T follicular helper cell (primary cell): ENCODE data around the gene UNC13A.
"Not testable (repeated sequence)": the region's sequence is repeated elsewhere in the genome, so short reads cannot be mapped to it uniquely, and the experiment has no call there.

Source experiments
- DNase-seq: peaks from one replicate; pipeline ENCODE4 v3.0.0-alpha.2; 2020; ENCODE audit warnings: low read depth

Gene UNC13A

DNA sequence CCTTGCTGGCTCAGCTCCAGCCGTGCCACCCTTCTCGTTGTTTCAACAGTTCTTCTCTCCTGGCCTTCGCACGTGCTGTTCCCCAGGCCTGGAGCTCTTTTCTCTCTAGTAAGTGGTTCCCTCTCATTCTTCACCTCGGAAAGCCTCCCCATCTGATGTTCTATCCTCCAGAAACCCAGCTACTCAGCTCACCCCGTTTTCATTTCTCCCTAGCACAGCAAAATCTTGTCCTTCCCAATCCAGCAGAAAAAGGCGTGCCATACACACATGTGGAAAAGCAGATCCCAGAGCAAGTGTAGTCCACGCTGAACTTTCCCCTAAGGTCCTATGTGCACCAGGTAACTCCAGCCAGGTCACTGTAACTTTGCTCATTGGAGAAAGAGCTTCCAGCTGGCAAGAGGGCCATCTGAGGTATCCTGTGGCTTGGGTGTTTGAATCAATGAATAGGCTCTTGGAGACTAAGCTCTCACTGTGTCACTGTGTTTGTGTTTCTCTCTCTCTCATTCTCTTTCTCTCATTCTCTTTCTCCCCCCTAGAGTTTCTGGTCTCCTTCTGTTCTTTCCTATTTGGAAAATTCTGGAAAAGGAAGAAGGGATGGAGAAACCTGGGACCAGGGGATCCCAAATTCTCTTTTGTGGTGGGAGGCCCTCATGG is 83.7 kb downstream of the UNC13A start:
- no peak for DNase-seq

DNA sequence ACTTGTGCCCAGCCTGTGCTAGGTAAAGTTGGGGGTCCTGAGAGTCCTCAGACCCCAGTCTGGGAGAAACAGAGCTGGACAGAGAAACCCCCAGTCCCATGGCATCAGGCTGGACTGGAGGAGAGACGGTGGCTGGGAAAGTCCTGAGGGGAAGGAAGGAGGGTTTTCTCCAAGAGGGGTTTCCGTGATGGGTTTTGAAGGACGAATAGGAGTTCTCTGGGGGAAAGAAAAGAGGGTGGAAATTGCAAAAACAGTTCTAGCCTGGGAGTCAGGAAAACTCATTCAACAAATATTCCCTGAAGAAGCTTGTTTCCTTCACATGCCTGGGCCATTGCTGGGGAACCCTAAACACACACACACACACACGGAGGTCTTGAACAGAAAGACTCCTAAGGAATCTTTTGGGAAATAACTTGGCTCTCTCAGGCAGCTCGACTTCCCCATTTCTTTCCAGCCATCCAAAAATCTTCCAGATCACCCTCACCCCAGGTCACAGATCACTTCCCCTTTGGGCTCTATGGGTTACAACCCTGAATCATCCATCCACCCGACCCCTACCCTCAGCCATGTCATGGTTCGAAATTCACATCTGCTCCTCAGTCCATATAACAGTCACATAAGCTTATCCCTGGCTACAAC is 85.2 kb downstream of the UNC13A start:
- no peak for DNase-seq

DNA sequence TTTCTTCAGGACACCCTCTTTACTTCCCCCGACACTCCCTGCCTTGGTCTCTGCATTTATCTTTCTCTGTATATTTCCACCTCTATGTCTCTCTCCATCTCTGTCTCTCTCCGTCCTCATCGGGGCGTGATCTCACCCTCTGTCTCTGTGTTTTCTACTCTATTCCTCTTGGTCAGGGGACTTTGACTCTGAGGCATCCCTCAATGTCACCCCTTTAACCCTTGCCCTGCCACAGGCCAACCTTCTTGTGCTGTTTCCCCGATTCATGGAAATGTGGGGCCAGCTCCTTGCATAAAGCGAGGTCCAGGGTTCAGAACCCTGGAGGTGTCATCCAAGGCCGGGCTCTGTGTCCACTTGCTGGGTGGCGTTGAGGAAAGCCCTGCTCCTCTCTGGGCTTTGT is 85.9 kb downstream of the UNC13A start:
- DNase-seq: no peak

DNA sequence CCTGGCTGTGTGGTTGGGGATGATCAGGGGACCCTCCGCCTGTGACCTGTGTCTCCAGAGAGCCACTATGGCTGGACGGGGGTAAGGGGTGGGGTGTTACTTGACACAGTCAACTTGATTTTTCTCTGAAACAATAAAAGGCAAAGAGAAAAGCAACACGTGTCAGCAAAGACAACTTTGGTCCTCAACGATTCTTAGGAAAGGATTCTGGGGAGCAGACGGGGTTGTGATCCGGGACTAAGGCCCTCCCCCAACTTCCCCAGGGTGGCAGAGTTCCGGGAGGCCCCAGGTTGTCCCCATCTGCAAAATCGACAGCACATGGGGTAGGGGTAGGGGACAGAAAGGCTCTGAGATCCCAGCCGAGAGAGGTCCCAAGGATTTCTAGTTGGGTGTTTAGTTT is 86.5 kb downstream of the UNC13A start:
- DNase-seq: no peak

DNA sequence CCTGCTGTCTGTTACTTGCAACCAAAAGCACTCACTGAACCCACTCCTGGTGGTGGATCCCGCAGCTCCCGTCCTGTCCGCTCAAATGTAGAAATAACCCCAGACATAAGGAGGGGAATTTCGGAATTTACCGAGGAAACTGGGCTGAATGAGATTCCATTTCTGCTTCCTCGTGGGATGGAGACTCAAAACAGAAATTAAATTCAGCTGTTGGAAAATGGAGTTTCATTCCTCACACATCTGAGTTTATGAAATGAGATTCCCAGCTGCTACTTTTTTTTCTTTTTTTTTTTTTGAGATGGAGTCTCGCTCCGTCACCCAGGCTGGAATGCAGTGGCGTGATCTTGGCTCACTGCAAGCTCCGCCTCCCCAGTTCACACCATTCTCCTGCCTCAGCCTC is 88.4 kb downstream of the UNC13A start:
- DNase-seq: no peak

DNA sequence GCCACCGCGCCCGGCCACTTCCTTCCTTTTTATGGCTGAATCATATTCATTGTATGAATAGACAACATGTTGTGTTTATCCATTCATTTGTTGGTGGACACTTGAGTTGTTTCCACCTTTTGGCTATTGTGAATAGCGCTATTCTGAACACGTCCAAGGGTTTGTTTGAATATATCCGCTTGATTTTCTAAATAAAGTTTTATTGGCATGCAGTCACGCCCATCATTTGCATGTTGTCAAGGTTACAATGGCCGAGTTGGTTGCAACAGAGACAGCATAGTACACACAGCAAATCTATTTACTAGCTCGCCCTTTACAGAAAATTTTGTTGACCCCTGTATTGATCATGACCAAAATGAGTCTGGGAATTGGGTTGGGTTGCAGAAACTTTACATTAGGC is 89.2 kb downstream of the UNC13A start:
- DNase-seq: no peak

DNA sequence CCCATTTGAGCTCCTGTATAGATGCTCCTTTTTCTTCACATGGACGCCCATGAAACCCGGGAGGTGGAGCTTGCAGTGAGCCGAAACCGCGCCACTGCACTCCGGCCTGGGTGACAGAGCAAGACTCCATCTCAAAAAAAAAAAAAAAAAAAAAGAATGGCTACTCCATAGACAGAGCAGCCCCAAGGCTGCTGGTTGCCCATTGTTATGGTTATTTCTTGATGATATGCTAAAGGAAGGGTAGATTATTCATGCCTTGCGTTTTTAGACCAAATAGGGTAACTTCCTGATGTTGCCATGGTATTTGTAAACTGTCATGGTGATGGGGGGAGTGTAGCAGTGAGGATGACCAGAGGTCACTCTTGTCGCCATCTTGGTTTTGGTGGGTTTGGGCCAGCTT is 90.1 kb downstream of the UNC13A start:
- not testable (repeated sequence) for DNase-seq

DNA sequence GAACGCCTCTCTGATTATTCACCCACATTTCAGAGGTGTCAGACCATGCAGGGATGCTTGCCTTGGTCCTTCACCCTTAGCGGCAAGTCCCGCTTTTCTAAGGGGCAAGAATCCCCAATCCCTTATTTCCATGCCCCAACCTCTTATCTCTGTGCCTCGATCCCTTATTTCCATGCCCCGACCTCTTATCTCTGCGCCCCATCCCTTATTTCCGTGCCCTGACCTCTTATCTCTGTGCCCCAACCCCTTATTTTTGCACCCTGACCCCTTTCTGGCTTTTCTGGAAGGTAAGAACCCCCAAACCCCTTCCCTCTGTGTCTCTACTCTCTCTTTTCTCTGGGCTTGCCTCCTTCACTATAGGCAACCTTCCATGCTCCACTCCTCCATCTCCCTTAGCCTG is 93.9 kb downstream of the UNC13A start:
- DNase-seq: not testable (repeated sequence)

DNA sequence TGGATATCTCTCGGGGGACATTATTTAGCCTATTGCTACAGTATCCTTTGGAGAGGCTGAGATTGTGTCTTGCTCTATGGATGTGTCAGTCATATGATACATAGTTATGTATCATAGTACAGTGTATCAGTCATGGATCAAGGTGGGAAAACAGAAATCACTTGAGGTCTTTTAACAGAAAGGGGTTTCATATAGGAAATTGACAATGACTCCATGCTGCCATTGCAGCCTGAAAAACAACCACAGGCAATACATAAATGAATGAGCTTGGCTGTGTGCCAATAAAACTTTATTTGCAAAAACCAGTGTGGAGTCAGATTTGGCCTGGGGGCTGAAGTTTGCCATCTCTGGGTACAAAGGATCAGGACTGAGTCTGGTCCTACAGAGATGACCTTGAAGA is 97.3 kb downstream of the UNC13A start:
- no peak for DNase-seq

DNA sequence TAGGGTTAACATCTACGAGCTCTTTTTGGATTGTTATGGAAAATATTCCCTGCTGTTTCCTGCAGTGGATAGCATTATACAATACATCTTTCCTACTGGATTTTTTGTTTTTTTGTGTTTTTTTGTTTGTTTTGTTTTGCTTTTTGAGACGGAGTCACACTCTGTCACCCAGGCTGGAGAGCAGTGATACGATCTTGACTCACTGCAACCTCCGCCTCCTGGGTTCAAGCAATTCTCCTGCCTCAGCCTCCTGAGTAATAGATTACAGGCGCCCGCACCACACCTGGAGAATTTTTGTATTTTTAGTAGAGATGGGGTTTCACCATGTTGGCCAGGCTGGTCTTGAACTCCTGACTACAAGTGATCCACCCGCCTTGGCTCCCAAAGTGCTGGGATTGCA is 102.8 kb downstream of the UNC13A start:
- DNase-seq: not testable (repeated sequence)

DNA sequence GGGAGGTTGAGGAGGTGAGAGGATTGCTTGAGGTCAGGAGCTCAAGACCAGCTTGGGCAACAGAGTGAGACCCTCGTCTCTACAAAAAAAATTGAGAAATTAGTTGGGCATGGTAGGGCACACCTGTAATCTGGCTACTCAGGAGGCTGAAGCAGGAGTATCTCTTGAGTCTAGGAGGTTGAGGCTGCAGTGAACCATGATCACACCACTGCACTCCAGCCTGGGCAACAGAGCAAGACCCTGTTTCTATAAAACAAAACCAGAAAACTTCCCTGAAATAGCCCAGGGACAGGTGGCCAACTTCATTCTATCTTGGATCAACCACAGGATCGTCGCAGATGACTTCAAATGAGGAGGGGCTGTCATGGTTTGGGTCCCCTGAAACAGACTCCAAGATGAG is 104.0 kb downstream of the UNC13A start:
- no peak for DNase-seq

DNA sequence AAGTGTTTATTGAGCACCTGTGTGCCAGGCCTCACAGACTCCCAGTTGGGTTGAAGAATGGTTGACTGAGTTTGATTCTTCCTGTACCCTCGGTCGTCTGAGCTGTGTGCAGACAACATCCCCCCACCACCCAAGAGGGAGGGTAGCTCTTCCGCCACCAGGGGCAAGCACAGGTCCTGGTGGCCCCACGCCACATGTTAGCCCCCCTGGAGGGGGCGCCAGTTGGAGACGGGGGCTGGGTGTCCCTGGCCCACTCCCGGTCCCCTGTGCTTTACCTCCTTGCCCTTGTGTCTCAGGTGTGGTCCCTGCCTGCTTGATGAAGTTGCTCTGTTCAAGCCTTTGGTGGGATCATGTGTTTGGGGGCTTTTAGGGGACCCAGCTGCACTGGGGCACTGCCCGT is 105.5 kb downstream of the UNC13A start:
- no peak for DNase-seq

DNA sequence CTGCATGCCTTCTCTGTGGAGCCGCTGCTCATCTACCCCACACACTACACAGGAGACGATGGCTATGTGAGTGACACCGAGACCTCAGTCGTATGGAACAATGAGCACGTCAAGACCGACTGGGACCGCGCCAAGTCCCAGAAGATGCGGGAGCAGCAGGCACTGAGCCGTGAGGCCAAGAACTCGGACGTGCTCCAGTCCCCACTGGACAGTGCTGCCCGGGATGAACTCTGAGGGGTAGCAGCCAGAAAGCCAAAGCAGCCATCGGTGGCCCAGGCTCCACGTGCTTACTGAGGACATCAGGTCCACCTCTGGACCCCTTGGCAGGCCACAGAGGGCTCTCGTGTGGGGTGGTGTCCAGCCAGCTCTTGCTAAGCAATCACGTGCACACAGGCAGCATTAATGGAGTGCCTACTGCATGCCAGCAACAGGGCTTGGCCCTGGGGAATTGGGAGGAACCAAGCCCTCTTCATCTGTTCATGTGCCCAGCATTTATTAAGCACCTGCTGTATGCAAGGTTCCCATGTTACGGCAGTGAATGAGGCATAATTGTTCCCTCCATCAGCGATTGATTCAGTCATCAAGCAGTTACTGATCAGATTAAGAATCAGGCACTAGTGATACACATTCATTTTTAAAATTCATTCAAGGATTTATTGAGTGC is 106.8 kb downstream of the UNC13A start:
- DNase-seq: no peak

DNA sequence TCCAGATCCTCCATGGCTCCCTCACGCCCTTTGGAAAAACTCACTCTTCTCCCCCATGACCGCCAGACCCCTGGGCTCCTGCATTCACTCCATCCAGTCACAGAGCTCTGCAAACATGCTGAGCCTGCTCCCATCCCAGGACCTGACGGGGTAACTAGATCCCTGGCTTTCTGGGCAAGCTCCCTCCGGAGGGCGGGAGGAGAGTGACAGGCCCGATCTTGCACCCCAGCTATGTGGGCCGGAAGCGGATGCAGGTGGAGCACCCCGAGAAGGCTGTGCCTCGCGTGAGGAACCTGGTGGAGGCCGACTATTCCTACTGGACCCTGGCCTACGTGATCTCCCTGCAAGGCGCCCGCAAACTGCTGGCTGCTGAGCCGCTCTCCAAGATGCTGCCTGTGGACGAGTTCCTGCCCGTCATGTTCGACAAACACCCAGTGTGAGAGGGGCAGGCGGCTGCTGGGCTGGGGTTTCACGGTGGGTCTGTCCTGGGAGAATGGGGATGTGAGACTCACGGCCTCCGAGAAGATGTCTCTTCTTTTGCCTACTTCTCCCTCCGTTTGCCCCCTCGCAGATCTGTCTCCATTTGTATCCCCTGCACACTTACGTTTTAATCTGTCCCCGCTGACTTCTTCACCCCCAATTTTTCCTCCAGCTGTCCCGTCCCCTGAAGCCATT is 107.5 kb downstream of the UNC13A start:
- DNase-seq: no peak

DNA sequence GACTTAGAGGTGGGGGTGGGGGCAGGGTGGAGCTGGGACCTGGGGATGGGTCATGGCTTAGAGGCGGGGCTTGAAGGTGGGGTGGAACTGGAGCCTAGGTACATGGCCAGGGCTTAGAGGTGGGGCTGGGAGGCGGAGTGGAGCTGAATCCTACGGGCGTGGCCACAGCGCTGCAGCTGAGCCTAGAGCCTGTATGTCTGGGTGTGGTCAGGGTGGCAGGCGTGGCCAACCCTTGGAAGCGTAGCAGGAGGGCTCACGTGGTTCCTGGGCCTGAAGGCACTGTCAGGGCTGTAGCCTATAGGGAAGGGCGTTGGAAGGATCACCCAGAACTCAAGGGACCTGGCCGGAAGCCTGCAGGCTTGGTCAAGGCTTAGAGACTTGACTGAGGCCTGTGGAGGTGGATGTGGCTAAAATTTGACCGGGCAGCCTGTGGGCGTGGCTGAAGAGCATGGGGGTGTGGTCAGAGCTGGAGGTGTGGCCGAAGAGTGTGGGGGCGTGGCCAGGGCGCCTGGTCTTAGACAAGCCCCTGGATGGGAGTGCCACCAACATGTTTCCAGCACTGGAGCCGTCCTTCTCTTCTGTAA is 108.4 kb downstream of the UNC13A start:
- no peak for DNase-seq

DNA sequence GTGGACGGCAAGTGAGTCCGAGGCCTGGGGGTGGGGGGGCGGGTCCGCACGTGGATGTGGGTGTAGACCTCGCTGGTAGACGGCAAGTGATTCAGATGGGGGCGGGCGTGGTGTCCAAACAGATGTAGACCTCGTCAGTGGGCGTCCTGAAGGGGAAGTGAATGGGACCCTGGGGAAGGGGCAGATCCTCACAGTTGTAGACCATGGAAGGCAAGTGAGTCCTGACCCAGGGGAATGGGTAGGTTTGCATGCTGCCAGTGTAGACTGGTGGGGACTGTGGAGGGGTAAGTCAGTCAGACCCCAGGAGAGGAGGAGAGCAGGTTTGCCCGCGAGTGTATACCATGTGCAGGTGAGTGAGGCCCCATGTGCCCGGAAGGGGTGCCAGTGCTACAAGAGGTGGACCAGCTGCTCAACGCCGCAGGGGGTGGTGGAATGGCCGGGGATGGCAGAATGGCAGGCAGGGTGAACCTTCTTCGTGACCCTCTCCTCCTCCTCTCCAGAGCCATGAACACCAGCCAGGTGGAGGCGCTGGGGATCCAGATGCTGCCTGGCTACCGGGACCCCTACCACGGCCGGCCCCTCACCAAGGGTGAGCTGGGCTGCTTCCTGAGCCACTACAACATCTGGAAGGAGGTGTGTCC is 110.6 kb downstream of the UNC13A start:
- no peak for DNase-seq

DNA sequence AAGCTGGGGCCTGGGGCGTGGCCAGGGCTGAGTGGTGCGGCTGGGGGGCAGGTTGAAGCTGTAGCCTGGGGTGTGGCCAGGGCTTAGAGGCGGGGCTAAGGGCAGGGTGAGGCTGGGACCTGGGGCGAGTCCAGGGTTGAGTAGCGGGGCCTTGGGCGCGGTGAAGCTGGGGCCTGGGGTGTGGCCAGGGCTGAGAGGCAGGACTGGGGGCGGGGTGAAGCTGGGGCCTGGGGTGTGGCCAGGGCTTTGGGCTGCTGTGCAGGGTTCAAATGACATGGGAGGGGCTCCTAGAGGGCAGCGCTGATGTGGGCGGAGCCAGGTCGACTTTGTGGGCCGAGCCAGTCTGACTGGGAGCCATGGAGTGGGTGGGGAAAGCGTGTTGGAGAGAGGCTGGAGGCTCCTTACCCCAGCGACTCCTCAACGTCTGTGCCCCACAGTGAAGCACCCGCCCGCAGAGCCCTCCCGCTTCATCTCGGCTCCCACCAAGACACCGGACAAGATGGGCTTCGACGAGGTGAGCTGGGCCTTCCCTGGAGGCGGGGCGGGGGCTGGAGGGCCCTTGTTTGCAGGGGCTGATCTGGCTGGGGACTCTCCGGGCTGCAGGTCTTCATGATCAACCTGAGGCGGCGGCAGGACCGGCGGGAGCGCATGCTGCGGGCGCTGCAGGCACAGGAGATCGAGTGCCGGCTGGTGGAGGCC is 111.2 kb downstream of the UNC13A start:
- DNase-seq: no peak

DNA sequence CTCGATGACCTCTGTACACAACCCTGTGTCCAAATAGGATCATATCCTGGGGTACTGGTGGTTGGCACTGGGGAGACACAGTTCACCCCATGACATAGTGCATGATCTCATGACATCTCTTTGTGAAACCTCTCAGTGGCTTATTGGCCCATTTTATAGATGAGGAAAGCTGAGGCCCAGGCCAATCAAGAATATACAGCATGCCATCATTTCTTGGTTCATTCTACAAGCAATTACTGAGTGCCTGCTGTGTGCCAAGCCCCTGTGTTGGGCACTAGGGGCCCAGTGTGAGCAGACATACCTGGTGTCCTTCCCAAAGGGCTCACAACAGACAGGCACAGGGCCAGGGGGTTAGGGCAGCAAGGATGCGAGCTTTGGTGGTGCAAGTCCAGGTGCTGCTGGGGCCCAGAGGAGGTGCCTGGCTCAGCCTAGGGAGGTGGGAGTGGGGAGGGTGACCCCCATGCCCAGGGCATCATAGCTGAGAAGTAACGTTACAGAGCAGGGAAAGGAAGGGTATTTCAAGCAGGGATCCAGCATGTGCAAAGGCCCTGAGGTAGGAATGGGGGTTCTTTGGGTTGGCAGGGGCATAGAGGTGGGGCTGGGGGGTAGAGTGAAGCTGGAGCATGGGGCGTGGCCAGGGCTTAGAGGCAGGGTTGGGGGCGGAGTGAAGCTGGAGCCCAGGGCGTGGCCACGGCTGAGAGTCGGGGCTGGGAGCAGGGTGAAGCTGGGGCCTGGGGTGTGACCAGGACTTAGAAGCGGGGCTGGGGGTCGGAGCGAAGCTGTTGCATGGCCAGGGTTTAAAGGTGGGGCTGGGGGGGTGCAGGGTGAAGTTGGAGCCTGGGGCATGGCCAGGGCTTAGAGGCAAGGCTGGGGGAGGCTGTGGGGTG is 112.0 kb downstream of the UNC13A start:
- DNase-seq: no peak

DNA sequence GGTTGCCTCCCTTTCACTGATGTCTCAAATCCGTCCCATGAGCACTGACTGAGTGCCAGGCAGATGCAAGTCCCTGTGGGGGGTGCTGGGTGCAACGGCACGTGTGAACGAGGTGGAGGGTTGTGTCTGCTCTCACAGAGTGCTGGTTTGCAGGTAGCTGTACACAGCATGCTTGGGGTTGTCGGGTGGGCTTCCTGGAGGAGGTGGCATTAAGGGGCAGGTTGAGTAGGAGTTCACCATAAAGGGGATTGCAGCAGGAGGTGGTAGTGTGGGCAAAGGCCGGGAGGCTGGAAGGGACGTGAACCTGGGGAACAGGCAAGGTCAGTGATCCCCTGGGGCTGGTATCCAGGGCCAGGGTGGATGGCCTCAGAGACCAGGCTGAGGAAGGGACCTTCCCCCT is 115.5 kb downstream of the UNC13A start:
- no peak for DNase-seq

DNA sequence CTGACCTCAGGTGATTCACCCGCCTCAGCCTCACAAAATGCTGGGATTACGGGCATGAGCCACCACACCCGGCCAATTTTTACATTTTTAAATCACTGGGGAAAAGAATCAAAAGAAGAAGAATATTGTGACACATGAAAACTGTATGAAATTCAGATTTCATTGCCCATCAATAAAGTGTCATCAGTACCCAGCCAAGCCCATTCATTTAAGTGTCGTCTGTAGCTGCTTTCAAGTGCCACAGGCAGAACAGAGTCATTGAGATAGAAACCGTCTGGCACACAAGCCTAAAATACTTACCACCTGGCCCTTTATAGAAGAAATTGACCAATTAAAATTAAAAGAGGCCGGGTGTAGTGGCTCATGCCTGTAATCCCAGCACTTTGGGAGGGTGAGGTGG is 117.4 kb downstream of the UNC13A start:
- no peak for DNase-seq
